GM19397 (cell line): ENCODE measurements around the gene ANKRD44.

Experiments
- ATAC-seq: cut with Tn5 transposase; IDR thresholded peaks from one replicate; pipeline ENCODE4 v1.9.1; 2021; ENCODE audit warnings: mild to moderate bottlenecking, moderate library complexity; ENCODE audit not compliant: unreplicated experiment

Gene ANKRD44

DNA sequence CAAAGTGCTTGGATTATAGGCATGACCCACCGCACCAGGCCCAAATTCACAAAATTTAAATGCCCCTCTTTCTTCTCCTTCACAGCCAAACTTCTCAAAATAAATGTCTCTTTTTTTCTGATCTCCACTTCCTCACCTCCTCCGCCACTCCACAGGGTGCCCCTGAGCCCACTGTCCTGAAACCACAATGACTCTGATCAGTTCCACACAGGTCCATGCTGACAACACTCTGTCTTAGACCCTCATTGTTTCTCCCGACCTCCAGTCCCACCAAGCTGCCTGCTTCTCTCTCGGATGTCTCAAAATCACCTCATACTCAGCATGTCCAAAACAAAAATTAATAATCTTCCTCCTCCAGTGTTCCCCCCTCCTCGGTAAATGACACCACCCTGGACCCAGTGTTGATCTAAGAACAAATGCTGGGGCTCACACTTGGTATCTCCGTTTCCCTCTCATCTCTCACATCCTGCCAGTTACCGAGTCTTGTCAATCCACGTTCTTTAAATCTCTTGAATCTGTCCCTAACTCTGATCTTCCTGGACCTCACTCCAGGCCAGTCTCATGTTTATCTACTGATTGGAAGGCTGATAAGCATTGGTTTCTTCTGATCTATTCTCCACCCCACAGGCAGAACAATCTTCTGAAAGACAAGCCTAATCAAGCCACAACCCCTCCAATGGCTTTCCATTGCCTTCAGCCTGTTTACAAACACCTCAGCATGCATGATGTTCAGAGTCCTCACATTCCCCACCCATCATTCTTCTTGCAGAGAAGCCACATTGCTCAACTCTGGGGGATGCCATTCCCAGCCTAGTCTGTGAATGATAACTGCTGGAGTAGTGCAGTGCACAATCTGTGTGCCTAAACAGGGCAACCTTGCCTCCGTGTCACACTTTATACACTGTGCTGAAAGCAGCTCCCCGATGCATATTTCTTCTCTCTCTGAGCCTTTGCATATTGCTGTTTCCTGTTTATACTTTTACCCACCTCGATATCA is 12.4 kb upstream of the ANKRD44 start:
- ATAC-seq, result peak; percentile 47

DNA sequence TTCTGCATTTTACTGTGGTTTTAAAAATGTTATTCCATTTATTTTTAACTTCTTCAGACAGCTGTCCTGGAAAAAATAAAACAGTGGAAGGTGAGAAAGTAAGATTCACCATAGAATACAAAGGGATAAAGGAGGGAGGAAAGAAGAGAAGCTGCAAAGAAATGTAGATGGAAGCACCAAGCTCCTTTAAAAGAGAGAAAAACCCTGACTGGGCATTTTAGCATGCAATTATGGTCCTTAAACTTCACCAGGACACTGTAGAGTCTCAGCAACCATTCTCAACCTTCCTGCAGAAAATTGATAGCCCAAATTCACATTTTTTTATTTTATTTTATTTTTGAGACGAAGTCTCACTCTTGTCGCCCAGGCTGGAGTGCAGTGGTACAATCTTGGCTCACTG is 11.6 kb upstream of the ANKRD44 start:
- no peak for ATAC-seq

DNA sequence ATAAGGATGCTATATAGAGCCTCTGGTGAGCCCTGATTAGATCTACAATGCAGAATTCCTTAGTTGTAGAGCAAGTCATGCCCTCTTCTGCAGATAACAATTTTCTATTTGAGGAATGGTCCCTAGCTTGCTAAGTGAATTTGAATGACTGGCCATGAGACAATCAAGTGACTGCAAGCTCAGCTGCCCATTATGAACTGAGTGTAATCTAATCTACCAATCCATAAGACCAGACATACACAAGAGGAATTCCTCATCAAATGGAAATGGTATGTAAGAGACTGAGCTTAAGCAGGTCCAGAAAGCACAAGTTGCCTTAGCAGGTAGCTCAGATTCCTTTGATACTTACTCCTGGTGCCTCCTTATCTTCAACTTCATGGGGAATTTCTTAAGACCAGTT is 4.8 kb upstream of the ANKRD44 start:
- ATAC-seq, result no peak

- ATAC-seq, result no peak
These were observed 1.6 kb upstream of the ANKRD44 start for GRCh38 chr2:197312186-197312585.

DNA sequence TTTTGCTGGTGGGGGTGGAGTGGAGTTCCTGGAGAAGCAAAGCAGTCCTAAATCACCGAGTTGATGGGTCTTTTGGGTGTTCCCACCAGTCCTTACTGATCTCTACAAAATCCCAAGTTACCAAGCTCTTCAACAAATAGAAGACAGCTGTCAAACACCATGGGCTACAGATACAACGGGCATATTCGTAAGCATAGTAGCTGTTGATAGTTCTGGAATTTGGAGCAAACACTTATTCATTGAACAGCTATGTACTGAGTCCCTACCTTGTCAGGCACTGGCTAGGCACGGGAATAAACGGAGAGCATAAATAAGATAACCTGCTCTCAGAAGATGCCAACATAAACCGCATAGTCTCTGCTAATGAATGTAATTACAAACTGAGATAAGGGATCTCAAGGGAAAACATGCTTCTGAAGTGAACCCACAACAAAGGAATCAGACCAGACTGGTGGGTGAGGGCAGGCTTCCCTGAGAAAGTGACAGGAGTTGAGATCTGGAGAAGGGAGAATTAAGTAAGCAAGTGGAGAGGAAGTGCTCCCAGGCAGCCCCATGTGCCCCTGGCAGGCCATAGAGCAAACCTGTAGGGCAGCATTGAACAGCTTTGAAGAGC is 947 bp upstream of the ANKRD44 start:
- ATAC-seq, result no peak

- ATAC-seq, result no peak
These were observed 424 bp upstream of the ANKRD44 start for GRCh38 chr2:197310987-197311420.

DNA sequence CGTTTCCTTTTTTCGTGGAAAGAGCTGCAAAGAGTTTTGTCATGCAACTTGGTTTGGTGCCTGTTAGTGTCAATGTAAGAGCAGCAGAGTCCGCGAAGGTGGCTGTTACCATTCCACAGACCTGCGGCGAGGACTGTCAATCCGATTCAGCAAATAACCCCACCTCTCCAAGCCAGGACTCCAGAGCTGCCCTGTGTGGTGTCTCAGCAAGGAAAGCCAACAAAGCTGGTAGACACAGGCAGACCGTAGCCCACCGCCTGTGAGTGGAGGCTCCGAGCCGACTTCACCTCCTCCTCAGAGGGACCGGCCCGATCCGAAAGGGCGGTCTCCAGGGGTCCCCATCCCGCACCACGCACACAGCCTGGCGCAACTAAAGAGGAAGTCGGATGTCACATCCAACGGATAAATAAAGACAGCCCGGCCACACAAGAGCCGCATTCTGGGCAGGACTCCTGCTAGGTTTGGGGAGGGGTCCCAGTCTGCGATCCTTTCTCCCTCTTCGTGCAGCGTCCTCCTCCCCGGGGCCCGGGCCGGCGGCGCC is 819 bp downstream of the ANKRD44 start:
- peak; percentile 5 for ATAC-seq

DNA sequence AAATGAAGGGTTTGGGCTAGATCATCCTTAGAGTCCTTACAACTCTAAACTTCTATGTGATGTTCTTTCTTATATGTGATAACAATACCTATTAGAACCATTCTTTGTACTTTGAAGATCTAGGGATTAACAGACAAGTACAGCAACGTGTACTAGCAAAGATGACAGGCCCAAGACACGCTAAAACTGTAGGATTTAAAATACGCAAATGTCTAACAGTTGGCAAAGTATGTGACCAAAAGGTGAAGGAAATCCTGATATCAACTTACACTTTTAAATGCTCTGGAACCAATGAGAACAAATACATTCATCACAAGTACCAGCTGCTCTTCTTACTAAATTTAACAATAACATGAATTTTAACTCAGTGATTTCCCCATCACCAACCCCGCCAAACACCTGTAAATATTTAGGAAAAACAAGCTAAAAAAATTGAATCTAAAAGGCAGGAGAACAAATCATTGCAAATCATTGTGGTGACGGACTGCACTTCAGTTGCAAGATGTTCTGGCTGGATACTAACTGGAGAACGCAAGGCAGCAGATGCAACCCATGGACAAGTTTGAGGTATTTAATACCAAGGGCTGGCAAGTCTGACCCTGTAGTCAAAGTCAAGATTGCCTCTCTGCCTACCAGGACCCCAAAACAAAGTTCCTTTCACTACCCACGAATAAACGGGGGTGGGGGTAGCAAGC is 1.4 kb downstream of the ANKRD44 start:
- ATAC-seq, result no peak

DNA sequence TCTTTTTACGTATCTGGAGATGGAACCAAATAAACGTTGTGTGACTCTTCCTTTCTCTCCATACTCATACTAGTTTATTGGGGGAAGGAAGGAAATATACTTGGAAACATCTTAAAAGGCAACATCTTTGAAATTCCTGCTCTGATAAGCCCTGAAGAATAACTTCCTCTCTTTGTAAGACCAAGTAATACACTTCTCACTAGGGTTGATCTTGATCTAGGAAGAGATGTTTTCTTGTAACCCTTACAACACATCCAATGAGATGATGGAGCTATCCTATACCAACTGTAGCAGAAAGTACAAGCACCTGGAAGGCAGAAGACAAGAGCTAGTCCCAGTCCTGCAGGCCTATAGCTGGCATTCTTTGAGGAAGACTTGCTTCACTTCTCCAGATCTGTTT is 2.0 kb downstream of the ANKRD44 start:
- no peak for ATAC-seq

- no peak for ATAC-seq
These were observed 2.6 kb downstream of the ANKRD44 start for GRCh38 chr2:197307933-197308521.

DNA sequence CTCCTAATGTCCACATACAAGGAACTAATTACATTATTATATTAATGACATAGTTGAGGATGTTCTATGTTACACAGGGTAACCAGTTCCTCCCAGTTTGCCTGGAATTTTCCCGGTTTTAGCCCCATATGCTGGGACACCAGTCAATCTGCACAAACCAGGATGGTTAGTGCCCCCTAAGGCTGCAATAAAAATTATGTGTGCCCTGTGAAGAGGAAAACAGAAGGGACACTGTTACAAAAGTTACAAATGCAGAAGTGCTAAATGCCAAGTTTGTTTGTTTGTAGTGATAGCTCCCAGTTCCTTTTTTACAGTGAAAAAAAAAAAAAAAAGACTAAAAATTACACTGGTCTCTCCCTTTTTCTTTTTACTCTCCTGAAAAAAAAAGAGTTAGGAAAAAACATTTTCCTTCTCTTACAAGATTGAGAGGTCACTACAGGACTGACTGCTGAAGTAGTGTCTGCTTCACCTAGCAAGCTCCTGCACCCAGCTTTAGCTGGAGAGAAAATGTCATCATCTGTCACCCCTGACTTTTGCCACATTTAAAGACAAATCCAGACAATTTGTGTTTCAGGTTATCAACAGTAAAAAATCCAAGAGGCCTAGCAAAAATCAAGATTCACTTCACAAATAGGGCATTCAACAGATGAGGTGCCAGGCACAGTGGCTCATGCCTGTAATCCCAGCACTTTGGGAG is 3.2 kb downstream of the ANKRD44 start:
- no peak for ATAC-seq

GRCh38 chr2:197306696-197307040 is 3.9 kb downstream of the ANKRD44 start:
- no peak for ATAC-seq

DNA sequence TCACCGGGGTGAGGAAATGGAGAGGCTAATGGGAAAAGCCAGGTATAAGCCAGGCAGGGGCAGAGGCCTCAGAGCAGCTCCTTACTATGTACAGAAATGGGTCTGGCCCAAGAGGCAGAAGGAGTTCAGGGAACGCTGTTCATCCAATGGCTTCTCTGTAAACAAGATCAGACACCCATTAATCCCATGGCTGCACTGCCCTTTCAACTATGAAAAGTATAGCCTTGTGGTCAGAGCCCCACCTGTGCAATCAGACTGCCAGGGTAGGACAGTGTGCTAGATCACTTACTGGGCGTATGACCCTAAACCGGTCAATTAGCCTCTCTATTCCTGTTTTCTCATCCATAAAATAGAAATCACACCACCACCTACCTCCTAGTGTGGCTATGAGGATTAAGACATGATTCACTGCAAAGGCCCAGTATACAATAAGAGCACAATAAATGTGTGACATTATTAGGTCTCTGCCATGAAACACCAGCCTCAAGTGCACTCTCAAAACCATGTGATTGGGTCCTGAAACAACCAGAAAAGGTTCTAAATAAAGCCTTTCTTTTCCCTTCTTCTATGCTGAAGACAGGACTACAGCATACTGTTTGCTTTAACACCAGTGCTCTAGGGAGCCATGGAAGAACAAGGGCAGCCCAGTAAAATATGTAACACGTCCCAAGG is 4.4 kb downstream of the ANKRD44 start:
- ATAC-seq, result no peak

GRCh38 chr2:197304556-197305011 is 6.0 kb downstream of the ANKRD44 start:
- ATAC-seq, result peak; percentile 34

GRCh38 chr2:197300139-197300538 is 10.4 kb downstream of the ANKRD44 start:
- no peak for ATAC-seq

- ATAC-seq, result no peak
These were observed 12.0 kb downstream of the ANKRD44 start for GRCh38 chr2:197298609-197299008.

DNA sequence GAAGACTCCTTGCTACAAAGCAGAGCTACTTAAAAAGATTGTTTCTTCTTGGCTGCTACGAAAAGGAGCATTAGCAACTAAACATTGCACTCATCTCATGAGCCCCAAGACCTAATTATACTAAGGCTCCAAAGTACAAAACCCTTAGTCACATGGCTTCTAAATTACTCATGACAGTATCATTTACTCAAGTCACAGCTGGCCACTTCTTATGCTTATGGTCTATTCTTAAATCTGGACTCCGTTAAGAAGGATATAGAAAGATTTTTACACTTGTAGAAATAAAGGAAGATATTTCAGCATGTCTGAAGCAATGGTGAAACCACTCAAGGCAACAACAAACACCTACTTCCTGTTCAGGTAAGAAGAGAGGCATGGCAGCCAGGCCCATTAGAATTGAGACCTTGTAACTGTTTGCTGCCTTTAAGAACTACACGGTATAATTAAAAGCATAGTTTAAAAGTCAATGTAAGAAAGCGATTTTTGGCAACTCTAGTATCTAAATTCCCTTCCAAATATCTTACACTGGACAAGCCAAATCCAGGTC is 12.7 kb downstream of the ANKRD44 start:
- no peak for ATAC-seq

- ATAC-seq, result no peak
These were observed 13.3 kb downstream of the ANKRD44 start for GRCh38 chr2:197297266-197297665.

GRCh38 chr2:197296835-197297234 is 13.7 kb downstream of the ANKRD44 start:
- no peak for ATAC-seq
